GM18517 (cell line): Measurements from ENCODE around the gene ACBD7.

ENCODE experiments used
- ATAC-seq: cut with Tn5 transposase; IDR thresholded peaks from one replicate; pipeline ENCODE4 v1.9.1; 2021; ENCODE audit warnings: mild to moderate bottlenecking, moderate library complexity; ENCODE audit not compliant: unreplicated experiment

The ACBD7 gene

GRCh38 chr10:15088428-15089261 is at the start of gene ACBD7:
Gene ACBD7, minus strand, starts transcription at chr10:15088776. Its CDS starts 48 bp downstream, at chr10:15088728.
- ATAC-seq, result peak; percentile 93

DNA sequence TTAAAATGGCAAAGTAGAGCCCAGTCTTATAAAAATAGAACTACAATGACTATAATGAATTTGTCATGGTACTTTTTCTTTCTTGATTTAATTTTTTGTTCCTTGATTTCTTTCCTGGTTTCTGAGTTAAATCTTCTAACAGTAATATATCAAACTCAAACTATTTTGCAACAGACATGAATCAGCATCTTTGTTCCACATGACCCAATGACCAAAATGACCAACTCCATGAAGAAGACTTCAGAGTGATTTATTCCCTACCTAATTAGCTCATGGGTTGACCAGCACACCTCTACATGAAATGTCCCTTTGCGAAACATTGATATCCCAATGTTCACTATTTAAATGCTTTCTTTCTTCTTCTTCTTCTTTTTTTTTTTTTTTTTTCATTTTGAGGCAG is 49.1 kb upstream of the ACBD7 start:
- ATAC-seq, result no peak

DNA sequence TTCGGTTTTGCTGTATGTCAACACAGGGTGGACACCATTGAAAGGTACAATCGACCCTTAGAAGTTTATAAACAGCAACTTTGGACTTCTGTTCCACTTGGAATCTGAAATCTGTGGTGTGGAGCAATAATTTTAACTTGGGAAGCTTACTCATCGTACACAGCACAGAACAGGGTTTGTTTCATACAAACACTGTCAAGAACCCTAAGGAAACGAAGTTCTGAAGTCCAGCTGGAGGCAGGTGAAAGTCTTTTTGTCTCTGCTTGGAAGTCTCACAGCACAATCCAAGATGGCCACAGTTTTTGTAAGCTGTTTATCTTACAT is 48.4 kb upstream of the ACBD7 start:
- no peak for ATAC-seq

DNA sequence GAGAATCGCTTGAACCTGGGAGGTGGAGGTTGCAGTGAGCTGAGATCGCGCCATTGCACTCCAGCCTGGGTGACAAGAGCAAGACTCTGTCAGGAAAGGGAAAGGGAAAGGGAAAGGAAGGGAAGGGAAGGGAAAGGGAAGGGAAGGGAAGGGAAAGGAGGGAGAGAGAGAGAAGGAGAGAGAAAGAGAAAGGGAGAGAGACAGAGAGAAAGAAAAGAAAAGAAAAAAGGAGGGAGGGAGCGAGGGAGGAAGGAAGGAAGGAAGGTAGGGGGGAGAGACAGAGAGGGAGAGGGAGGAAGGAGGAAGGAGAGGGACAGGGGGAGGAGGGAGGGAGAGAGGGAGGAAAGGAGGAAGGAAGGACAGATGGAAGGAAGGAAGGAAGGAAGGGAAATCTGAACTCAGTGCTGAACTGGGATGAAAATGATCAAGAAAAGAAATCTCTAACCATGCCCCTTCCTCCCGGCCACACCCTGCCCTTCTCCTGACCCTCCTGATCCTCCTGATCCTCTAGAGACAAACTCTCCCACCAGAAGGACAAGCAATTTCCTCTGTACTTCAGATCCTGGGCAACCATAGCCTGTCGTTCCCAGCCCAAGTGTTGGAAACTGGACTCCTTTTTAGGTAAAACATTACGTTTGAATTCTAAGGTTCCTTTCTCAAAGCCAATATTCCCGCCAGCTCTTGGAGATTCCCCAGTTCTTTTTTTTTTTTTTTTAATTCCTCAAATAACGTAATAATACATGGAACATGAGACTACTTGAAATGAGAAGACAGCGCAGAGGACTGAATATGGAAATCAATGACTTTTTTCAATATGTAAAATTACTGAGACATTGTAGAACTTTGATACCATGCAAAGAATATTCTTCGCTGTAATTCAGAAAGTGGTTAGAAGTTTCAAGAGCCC is 47.8 kb upstream of the ACBD7 start:
- ATAC-seq, result no peak

GRCh38 chr10:15131330-15131729 is 42.8 kb upstream of the ACBD7 start:
- ATAC-seq, result no peak

DNA sequence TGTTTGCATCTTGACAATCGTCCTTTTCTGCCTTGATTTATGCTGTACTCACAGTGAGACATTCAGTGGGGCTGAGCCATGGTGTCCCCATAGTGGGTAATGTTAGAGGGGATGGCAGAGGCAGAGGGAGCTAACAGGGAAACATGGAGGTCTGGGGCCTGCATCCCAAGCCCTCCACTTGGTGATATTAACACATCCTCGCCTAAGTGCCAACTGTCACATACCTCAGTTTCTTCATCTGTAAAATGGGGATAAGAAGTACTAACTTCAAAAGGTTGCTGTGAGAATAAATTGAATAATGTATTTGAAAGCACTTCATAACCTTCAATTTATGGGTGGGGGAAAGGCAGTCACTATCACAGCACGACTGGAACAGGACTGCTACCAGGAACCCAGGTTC is 36.3 kb upstream of the ACBD7 start:
- ATAC-seq, result no peak

DNA sequence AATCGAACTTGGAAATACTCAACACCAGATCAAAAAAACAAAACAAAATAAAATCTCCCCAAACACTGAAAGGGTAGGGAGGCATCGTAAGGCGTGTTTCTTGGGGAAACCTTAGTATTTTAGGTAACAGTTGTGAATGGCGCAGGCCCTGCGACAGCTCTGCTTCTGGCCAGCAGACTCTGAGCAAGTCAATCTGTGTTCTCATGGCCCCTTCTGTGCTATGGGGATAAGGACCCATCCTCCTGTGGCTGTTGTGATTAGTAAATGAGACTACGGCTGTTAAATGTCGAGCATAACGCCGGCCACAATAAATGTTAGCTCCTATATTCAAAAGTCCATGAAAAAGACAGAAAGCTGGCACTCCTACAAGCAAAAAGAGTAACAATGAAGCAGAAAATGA is 35.6 kb upstream of the ACBD7 start:
- ATAC-seq, result no peak

DNA sequence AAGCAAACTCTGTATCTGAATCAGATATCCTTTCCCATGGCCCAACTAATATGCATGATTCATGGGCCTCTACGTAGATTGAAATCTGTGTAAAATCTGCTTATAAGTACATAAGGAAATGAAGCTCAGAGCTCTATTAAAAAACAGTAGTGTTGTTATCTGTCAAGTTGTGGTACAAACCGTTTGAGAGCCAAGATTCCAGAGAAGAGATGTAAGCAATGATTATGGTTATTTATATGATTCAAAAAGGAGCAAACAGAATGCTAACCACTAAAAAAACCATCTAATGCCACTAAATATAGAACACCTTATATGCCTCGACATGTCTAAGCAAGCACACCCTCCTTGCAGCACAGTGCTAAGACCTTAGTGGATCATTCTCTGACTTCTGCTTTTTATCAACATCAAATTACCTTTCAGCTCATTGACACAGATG is 35.2 kb upstream of the ACBD7 start:
- no peak for ATAC-seq

- ATAC-seq, result peak; percentile 94
Observed at GRCh38 chr10:15122477-15123030, 34.0 kb upstream of the ACBD7 start.

- no peak for ATAC-seq
Observed at GRCh38 chr10:15121707-15122106, 33.1 kb upstream of the ACBD7 start.

DNA sequence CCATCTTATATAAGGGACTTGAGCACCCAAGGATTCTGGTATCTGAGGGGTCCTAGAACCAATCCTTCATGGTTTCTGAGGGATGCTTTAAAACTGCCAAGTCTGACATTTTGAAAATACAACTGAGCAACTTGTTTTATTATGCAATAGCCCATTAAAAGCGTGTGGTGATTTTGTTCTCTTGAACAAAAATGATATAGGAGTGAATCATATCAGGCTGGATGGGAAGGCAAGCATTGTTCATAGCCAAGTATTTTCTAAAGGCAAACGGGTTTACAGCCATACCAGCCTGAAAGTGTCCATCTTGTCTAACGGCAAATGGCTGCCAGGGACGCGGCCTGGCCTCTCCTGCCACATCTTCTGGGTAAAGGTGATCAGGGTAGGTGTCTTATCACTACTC is 31.9 kb upstream of the ACBD7 start:
- no peak for ATAC-seq

GRCh38 chr10:15118615-15119014 is 30.0 kb upstream of the ACBD7 start:
- ATAC-seq, result no peak

DNA sequence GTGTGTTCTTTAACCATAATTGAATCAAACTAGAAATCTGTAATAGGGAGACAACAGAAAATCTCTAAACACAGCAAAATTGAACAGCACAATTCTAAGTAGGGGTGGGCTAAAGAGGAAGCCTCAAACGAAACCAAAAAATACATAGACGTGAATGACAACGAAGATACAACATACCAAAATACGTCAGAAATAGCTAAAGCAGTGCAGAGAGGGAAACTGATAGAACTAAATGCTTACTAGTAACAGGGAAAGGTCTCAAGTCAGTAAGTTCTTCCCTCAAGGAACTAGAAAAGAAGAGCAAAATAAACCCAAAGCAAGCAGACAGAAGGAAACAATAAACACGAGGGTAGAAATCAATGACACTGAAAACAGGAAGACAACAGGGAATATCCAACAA is 27.6 kb upstream of the ACBD7 start:
- no peak for ATAC-seq

GRCh38 chr10:15113766-15114165 is 25.2 kb upstream of the ACBD7 start:
- no peak for ATAC-seq

- ATAC-seq, result no peak
Observed at GRCh38 chr10:15112657-15113056, 24.1 kb upstream of the ACBD7 start.

- ATAC-seq, result peak; percentile 82
Observed at GRCh38 chr10:15106352-15107013, 17.9 kb upstream of the ACBD7 start.

DNA sequence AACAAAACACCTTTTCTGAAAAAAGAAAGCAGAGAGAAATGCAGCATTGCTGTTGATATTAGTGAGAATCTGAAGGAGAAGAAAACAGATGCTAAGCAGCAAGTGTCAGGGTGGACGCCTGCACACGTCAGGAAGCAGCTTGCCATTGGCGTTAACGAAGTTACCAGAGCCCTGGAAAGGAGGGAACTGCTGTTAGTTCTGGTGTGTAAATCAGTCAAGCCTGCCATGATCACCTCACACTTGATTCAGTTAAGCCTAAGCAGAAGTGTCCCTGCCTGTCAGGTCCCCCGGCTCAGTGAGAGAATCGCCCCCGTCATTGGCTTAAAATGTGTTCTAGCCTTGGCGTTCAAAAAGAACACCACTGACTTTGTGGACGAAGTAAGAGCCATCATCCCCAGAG is 14.9 kb upstream of the ACBD7 start:
- ATAC-seq, result no peak

GRCh38 chr10:15099886-15100285 is 11.3 kb upstream of the ACBD7 start:
- no peak for ATAC-seq

DNA sequence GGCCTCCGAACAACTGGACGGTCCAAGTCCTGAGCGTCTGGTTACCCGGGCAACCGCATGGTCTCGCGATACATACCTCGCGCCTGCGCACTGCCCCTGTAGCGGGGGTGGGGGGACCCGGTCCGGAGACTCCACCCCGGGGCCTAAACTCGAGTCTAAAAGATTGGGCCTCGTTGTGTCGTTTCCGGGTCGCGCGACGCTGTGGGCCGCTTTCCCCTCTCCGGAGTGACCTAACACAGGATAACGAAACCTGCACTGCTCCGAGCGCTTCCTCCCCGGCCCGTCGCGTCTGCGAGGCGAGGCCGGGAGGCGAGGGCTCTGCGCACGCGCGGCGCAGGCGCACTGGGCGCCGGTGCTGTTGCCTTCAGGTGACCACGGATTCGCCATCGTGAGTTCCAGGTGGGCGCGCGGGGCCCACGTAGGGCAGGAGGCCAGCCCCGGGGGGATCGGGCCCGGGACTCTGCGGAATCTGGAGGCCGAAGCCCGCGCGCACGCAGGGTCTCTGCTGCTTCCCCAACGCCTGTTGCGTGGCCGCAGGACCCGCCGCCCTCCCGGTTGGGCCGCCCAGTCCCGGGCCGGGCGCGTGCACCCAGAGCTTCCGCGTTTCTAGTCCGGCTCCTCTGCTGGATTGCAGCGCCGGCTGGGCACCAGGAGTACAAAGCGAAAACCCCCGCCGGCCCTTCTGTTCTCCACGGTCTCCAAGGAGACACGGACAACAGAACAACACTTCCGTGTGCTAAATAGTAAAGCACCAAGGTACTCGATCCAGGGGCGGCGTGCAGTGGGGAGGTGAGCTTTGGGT is 8.6 kb upstream of the ACBD7 start, which contains the start of gene RPP38:
Gene RPP38 (plus strand): TSS at position 345 of the 802 bp plus-strand sequence. CDS start 5,960 bp downstream, outside the sequence.
- ATAC-seq, result peak; percentile 83

DNA sequence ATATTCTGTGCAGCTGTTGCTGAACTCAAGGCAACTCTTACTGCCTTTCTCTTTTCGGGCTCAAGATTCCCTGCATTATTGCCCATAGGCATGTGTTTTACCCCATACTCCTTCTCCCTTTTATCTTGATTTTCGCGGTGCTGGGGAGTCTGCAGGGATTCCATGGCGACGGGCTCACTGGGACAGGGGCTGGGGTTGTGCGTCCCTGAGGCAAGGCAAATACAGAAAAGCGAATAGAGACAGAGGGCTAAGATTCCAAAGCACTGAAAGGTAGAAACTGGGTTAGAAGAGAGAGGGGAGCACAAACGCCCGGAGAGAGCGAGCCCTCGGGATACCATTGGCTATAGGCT is 8.1 kb upstream of the ACBD7 start:
- ATAC-seq, result peak; percentile 25
